ENCODE measurements around the gene OR10A2.

The OR10A2 gene

DNA sequence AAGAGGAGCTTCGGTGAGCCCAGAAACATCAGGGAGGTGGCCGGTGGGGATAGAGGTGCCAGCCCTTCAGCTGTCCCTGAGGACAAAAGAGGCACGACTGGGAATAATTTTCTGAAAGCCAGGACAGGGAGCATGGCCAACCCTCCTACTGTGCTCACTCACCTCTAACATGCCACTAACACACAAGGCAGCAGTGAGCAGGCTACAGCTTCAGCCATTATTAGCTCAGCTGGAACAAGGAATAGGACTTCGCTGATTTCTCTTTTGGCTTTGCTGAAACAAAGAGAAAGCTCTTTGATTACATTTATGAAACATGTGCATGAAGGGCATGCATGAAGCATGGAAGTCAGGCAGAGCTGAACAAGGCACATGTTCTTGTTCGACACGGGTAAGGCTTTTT is 29.5 kb upstream of the OR10A2 start:
- no peak for ATAC-seq
- TF ChIP-seq, protein P1, sequence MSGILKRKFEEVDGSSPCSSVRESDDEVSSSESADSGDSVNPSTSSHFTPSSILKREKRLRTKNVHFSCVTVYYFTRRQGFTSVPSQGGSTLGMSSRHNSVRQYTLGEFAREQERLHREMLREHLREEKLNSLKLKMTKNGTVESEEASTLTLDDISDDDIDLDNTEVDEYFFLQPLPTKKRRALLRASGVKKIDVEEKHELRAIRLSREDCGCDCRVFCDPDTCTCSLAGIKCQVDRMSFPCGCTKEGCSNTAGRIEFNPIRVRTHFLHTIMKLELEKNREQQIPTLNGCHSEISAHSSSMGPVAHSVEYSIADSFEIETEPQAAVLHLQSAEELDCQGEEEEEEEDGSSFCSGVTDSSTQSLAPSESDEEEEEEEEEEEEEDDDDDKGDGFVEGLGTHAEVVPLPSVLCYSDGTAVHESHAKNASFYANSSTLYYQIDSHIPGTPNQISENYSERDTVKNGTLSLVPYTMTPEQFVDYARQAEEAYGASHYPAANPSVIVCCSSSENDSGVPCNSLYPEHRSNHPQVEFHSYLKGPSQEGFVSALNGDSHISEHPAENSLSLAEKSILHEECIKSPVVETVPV (CRISPR knock-in tag; IDR thresholded peaks at IDR 0.05) = no peak
- TF ChIP-seq, protein P2, sequence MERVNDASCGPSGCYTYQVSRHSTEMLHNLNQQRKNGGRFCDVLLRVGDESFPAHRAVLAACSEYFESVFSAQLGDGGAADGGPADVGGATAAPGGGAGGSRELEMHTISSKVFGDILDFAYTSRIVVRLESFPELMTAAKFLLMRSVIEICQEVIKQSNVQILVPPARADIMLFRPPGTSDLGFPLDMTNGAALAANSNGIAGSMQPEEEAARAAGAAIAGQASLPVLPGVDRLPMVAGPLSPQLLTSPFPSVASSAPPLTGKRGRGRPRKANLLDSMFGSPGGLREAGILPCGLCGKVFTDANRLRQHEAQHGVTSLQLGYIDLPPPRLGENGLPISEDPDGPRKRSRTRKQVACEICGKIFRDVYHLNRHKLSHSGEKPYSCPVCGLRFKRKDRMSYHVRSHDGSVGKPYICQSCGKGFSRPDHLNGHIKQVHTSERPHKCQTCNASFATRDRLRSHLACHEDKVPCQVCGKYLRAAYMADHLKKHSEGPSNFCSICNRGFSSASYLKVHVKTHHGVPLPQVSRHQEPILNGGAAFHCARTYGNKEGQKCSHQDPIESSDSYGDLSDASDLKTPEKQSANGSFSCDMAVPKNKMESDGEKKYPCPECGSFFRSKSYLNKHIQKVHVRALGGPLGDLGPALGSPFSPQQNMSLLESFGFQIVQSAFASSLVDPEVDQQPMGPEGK (CRISPR knock-in tag; IDR thresholded peaks at IDR 0.05; ENCODE audit: borderline replicate concordance) = no peak
- no peak for TF ChIP-seq ZNF565 (CRISPR knock-in tag; conservative IDR thresholded peaks at IDR 0.05; ENCODE audit: low read depth)
- no peak for TF ChIP-seq BACH2 (CRISPR knock-in tag; IDR thresholded peaks at IDR 0.05; ENCODE audit: borderline replicate concordance)
- TF ChIP-seq ZNF8 (CRISPR knock-in tag; IDR thresholded peaks at IDR 0.05) = no peak
- TF ChIP-seq, protein P3, sequence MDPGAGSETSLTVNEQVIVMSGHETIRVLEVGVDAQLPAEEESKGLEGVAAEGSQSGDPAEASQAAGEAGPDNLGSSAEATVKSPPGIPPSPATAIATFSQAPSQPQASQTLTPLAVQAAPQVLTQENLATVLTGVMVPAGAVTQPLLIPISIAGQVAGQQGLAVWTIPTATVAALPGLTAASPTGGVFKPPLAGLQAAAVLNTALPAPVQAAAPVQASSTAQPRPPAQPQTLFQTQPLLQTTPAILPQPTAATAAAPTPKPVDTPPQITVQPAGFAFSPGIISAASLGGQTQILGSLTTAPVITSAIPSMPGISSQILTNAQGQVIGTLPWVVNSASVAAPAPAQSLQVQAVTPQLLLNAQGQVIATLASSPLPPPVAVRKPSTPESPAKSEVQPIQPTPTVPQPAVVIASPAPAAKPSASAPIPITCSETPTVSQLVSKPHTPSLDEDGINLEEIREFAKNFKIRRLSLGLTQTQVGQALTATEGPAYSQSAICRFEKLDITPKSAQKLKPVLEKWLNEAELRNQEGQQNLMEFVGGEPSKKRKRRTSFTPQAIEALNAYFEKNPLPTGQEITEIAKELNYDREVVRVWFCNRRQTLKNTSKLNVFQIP (CRISPR knock-in tag; IDR thresholded peaks at IDR 0.05; ENCODE audit: borderline replicate concordance, low read depth) = no peak
- TF ChIP-seq, protein P4, sequence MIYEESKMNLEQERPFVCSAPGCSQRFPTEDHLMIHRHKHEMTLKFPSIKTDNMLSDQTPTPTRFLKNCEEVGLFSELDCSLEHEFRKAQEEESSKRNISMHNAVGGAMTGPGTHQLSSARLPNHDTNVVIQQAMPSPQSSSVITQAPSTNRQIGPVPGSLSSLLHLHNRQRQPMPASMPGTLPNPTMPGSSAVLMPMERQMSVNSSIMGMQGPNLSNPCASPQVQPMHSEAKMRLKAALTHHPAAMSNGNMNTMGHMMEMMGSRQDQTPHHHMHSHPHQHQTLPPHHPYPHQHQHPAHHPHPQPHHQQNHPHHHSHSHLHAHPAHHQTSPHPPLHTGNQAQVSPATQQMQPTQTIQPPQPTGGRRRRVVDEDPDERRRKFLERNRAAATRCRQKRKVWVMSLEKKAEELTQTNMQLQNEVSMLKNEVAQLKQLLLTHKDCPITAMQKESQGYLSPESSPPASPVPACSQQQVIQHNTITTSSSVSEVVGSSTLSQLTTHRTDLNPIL (CRISPR knock-in tag; IDR thresholded peaks at IDR 0.05; ENCODE audit: low read depth) = no peak
- TF ChIP-seq TCF4 (CRISPR knock-in tag; IDR thresholded peaks at IDR 0.05; ENCODE audit: borderline replicate concordance) = no peak
- TF ChIP-seq ZFP30 (CRISPR knock-in tag; IDR thresholded peaks at IDR 0.05) = no peak
- TF ChIP-seq SNAI2 (CRISPR knock-in tag; IDR thresholded peaks at IDR 0.05) = no peak
- TF ChIP-seq ISL1 (CRISPR knock-in tag; IDR thresholded peaks at IDR 0.05) = no peak
- no peak for TF ChIP-seq RARB (CRISPR knock-in tag; IDR thresholded peaks at IDR 0.05)
- TF ChIP-seq, protein P5, sequence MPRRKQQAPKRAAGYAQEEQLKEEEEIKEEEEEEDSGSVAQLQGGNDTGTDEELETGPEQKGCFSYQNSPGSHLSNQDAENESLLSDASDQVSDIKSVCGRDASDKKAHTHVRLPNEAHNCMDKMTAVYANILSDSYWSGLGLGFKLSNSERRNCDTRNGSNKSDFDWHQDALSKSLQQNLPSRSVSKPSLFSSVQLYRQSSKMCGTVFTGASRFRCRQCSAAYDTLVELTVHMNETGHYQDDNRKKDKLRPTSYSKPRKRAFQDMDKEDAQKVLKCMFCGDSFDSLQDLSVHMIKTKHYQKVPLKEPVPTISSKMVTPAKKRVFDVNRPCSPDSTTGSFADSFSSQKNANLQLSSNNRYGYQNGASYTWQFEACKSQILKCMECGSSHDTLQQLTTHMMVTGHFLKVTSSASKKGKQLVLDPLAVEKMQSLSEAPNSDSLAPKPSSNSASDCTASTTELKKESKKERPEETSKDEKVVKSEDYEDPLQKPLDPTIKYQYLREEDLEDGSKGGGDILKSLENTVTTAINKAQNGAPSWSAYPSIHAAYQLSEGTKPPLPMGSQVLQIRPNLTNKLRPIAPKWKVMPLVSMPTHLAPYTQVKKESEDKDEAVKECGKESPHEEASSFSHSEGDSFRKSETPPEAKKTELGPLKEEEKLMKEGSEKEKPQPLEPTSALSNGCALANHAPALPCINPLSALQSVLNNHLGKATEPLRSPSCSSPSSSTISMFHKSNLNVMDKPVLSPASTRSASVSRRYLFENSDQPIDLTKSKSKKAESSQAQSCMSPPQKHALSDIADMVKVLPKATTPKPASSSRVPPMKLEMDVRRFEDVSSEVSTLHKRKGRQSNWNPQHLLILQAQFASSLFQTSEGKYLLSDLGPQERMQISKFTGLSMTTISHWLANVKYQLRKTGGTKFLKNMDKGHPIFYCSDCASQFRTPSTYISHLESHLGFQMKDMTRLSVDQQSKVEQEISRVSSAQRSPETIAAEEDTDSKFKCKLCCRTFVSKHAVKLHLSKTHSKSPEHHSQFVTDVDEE (CRISPR knock-in tag; IDR thresholded peaks at IDR 0.05) = no peak
- TF ChIP-seq ZNF70 (CRISPR knock-in tag; IDR thresholded peaks at IDR 0.05) = no peak

DNA sequence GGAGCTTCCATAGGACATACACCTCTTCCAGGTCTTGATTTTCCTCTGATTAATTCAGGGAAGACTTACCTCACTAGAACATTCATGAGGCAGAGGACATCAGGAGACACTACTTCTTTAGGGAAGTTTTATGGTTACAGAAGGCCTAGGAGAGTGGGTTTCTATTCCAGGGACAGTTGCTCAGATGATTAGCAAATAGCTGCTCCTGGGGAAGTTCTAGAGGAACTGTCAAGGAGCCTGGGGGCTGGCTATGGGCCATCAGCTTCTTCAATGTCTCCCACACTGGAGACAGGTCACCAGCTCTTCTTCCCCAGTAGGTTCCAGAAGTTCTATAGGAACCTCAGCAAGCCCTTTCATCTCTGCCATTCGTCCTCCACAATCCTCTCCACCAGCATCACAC is 28.8 kb upstream of the OR10A2 start:
- ATAC-seq = no peak
- TF ChIP-seq ZFP30 (CRISPR knock-in tag; IDR thresholded peaks at IDR 0.05) (no peak), TCF4 (CRISPR knock-in tag; IDR thresholded peaks at IDR 0.05; ENCODE audit: borderline replicate concordance) (no peak), ISL1 (CRISPR knock-in tag; IDR thresholded peaks at IDR 0.05) (no peak), ZNF565 (CRISPR knock-in tag; conservative IDR thresholded peaks at IDR 0.05; ENCODE audit: low read depth) (no peak), CSDC2 (CRISPR knock-in tag; IDR thresholded peaks at IDR 0.05) (no peak), OSR1 (CRISPR knock-in tag; IDR thresholded peaks at IDR 0.05) (no peak)
- TF ChIP-seq, protein P4 (CRISPR knock-in tag; IDR thresholded peaks at IDR 0.05; ENCODE audit: low read depth) = no peak
- TF ChIP-seq, protein P3 (CRISPR knock-in tag; IDR thresholded peaks at IDR 0.05; ENCODE audit: borderline replicate concordance, low read depth) = no peak

DNA sequence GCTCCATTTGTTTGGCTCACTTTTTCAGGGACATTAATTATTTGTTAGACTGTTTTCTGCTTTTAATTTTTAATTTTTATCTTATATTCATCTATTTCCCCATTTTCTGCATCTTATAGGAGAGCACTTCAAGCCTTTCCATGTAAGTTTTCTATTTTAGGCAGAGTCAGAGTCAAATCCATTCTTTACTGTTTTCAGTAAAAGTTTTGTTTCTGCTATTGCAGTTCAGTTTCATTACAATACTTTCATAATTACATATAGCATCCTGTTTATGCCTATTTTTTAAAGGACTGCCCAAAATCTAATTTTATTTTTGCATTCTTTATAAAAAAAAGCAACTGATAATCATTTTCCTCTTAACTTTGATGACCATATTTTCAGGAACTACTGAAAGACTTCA is 21.2 kb upstream of the OR10A2 start:
- ATAC-seq = no peak
- no peak for TF ChIP-seq TCF4 (CRISPR knock-in tag; IDR thresholded peaks at IDR 0.05; ENCODE audit: borderline replicate concordance)
- TF ChIP-seq, protein P5 (CRISPR knock-in tag; IDR thresholded peaks at IDR 0.05) = no peak
- no peak for TF ChIP-seq OSR1 (CRISPR knock-in tag; IDR thresholded peaks at IDR 0.05)
- TF ChIP-seq, protein P2 (CRISPR knock-in tag; IDR thresholded peaks at IDR 0.05; ENCODE audit: borderline replicate concordance) = no peak
- TF ChIP-seq RARB (CRISPR knock-in tag; IDR thresholded peaks at IDR 0.05) = no peak
- no peak for TF ChIP-seq ZFP3 (CRISPR knock-in tag; IDR thresholded peaks at IDR 0.05)
- no peak for TF ChIP-seq GLIS3 (CRISPR knock-in tag; IDR thresholded peaks at IDR 0.05)
- TF ChIP-seq CSDC2 (CRISPR knock-in tag; IDR thresholded peaks at IDR 0.05) = no peak
- TF ChIP-seq BACH2 (CRISPR knock-in tag; IDR thresholded peaks at IDR 0.05; ENCODE audit: borderline replicate concordance) = no peak
